HG02852 (cell line): Measurements from ENCODE around the gene PCDHGA3.
"Not testable (repeated sequence)": the region's sequence is repeated elsewhere in the genome, so short reads cannot be mapped to it uniquely, and the experiment has no call there.

ENCODE experiments used
- ATAC-seq: cut with Tn5 transposase; IDR thresholded peaks from one replicate; pipeline ENCODE4 v1.9.1; 2021; ENCODE audit warnings: mild to moderate bottlenecking, moderate library complexity; ENCODE audit not compliant: unreplicated experiment

The PCDHGA3 gene

GRCh38 chr5:141382469-141383294, 39.1 kb downstream of the PCDHGA3 start, which contains the start of gene PCDHGA7:
TSS of gene PCDHGA7 (plus strand) at chr5:141382742. CDS start at chr5:141382900, 158 bp downstream.
- ATAC-seq = no peak

DNA sequence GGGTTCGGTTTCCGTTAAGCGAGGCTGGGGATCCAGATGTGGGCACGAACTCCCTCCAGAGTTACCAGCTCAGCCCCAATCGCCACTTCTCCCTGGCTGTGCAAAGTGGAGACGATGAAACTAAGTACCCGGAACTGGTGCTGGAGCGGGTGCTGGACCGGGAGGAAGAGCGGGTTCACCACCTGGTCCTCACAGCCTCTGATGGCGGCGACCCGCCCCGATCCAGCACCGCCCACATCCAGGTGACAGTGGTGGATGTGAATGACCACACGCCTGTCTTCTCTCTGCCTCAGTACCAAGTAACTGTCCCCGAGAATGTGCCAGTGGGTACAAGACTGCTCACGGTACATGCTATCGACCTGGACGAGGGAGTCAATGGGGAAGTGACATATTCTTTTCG, 39.7 kb downstream of the PCDHGA3 start:
- no peak for ATAC-seq

DNA sequence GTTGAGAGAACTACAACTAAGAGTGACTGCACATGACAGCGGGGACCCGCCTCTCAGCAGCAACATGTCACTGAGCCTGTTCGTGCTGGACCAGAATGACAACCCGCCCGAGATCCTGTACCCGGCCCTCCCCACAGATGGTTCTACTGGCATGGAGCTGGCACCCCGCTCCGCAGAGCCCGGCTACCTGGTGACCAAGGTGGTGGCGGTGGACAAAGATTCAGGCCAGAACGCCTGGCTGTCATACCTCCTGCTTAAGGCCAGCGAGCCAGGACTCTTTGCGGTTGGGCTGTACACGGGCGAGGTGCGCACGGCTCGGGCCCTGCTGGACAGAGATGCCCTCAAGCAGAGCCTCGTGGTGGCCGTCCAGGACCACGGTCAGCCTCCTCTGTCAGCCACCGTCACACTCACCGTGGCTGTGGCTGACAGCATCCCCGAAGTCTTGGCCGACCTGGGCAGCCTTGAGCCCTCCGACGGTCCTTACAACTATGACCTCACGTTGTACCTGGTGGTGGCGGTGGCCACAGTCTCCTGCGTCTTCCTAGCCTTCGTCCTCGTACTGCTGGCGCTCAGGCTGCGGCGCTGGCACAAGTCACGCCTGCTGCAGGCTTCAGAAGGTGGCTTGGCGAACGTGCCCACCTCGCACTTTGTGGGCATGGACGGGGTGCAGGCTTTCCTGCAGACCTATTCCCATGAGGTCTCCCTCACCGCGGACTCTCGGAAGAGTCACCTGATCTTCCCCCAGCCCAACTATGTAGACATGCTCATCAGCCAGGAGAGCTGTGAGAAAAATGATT, 41.0 kb downstream of the PCDHGA3 start:
- ATAC-seq = no peak

DNA sequence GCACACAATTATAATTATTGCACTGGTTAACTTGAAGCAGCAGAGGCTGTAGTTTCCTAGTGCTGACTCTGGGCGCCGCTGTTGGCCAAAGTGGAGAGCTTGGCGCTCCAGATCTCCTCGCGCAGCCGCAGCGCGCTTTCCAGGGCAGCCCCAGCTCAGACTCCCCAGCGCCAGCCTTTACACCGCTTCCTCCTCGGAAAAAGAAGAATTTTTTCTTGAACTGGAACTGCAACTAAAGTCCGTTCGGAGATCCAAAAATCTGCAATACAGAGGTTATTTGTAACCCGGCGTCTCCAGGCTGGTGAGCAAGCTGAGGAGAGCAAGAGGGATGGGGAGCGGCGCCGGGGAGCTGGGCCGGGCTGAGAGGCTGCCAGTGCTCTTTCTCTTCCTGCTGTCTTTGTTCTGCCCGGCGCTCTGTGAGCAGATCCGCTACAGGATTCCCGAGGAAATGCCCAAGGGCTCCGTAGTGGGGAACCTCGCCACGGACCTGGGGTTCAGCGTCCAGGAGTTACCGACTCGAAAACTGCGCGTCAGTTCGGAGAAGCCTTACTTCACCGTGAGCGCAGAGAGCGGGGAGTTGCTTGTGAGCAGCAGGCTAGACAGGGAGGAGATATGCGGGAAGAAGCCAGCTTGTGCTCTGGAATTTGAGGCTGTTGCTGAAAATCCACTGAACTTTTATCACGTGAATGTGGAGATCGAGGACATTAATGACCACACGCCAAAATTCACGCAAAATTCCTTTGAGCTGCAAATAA, 44.1 kb downstream of the PCDHGA3 start, which contains the start of gene PCDHGB4:
PCDHGB4 (plus strand) TSS at position 142 of the 755 bp plus-strand sequence; CDS start at position 329, 187 bp downstream.
- peak; percentile 87 for ATAC-seq

DNA sequence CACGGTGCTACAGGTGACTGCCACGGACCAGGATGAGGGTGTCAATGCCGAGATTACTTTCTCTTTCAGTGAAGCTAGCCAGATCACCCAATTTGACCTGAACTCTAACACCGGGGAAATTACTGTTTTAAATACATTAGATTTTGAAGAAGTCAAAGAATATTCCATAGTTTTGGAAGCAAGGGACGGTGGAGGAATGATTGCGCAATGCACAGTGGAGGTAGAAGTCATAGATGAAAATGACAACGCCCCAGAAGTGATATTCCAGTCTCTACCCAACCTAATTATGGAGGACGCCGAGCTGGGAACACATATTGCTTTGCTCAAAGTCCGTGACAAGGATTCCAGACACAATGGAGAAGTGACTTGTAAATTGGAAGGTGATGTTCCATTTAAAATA, 45.0 kb downstream of the PCDHGA3 start:
- ATAC-seq = no peak

DNA sequence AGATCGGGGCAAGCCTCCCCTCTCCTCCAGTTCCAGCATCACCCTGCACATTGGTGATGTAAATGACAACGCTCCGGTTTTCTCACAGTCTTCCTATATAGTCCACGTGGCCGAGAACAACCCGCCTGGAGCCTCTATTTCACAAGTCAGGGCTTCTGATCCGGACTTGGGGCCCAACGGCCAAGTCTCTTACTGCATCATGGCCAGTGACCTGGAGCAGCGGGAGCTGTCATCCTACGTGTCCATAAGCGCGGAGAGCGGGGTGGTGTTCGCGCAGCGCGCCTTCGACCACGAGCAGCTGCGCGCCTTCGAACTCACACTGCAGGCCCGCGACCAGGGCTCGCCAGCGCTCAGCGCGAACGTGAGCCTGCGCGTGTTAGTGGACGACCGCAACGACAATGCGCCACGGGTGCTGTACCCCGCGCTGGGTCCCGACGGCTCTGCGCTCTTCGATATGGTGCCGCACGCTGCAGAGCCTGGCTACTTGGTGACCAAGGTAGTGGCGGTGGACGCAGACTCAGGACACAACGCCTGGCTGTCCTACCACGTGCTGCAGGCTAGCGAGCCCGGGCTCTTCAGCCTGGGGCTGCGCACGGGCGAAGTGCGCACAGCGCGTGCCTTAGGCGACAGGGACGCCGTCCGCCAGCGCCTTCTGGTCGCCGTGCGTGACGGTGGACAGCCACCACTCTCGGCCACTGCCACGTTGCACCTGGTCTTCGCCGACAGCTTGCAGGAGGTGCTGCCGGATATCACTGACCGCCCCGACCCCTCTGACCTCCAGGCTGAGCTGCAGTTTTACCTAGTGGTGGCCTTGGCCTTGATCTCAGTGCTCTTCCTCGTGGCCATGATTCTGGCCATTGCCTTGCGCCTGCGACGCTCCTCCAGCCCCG, 45.8 kb downstream of the PCDHGA3 start:
- no peak for ATAC-seq

- no peak for ATAC-seq
Observed at GRCh38 chr5:141392429-141393198, 49.0 kb downstream of the PCDHGA3 start, which contains the start of gene PCDHGA8. TSS of gene PCDHGA8 (plus strand) at chr5:141392633. CDS start at chr5:141392814, 181 bp downstream.

- no peak for ATAC-seq
Observed at GRCh38 chr5:141393267-141393666, 49.6 kb downstream of the PCDHGA3 start.

DNA sequence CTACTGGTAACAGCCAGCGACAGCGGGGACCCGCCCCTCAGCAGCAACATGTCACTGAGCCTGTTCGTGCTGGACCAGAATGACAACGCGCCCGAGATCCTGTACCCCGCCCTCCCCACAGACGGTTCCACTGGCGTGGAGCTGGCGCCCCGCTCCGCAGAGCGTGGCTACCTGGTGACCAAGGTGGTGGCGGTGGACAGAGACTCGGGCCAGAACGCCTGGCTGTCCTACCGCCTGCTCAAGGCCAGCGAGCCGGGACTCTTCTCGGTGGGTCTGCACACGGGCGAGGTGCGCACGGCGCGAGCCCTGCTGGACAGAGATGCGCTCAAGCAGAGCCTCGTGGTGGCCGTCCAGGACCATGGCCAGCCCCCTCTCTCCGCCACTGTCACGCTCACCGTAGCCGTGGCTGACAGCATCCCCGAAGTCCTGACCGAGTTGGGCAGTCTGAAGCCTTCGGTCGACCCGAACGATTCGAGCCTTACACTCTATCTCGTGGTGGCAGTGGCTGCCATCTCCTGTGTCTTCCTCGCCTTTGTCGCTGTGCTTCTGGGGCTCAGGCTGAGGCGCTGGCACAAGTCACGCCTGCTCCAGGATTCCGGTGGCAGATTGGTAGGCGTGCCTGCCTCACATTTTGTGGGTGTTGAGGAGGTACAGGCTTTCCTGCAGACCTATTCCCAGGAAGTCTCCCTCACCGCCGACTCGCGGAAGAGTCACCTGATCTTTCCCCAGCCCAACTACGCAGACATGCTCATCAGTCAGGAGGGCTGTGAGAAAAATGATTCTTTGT, 51.0 kb downstream of the PCDHGA3 start:
- not testable (repeated sequence) for ATAC-seq
